ENCODE results near the gene PPP1R3E. TPM values are rescaled to one million over a fixed set of nuclear protein-coding genes. Genes with fewer than 3 reads are reported as not detected.

The PPP1R3E gene
- total and polyA plus RNA-seq, 11 donors: 2.1 to 11.4 (median 5.6) TPM

Other genes with a start within 250 kb of the PPP1R3E start
- 1 to 10 TPM in 8 of 9 donors, under 1 TPM in 1; 0.72 to 3.3 (median 1.9) TPM for gene CDH24, start 245.3 kb downstream of the PPP1R3E start, total RNA-seq
- gene CDH24, start 245.3 kb downstream of the PPP1R3E start, polyA plus RNA-seq: 1 to 10 TPM; 1.6 to 2.8 TPM
- gene ACIN1, start 207.7 kb downstream of the PPP1R3E start, total RNA-seq: 10 to 100 TPM; 42.0 to 91.2 (median 65.6) TPM
- gene ACIN1, start 207.7 kb downstream of the PPP1R3E start, polyA plus RNA-seq: 10 to 100 TPM; 46.2 to 71.5 TPM
- 10 to 100 TPM; 15.3 to 35.9 (median 29.6) TPM for gene C14orf119, start 207.4 kb downstream of the PPP1R3E start, total RNA-seq
- 10 to 100 TPM in 1 of 2 donors, 1 to 10 TPM in 1; 8.1 to 47.7 TPM for gene C14orf119, start 207.4 kb downstream of the PPP1R3E start, polyA plus RNA-seq
- gene CIROP, start 197.9 kb downstream of the PPP1R3E start, total RNA-seq: not detected
- not detected for gene CIROP, start 197.9 kb downstream of the PPP1R3E start, polyA plus RNA-seq
- under 1 TPM in 3 of 9 donors, not detected in 6; 0.18 to 0.32 (median 0.24) TPM for gene CEBPE, start 183.6 kb downstream of the PPP1R3E start, total RNA-seq
- gene CEBPE, start 183.6 kb downstream of the PPP1R3E start, polyA plus RNA-seq: not detected
- 10 to 100 TPM in 6 of 9 donors, 1 to 10 TPM in 3; 8.5 to 34.1 (median 14.2) TPM for gene SLC7A8, start 119.2 kb downstream of the PPP1R3E start, total RNA-seq
- gene SLC7A8, start 119.2 kb downstream of the PPP1R3E start, polyA plus RNA-seq: 10 to 100 TPM in 1 of 2 donors, 1 to 10 TPM in 1; 7.3 to 21.6 TPM
- gene RNF212B, start 64.9 kb downstream of the PPP1R3E start, total RNA-seq: not detected
- not detected for gene RNF212B, start 64.9 kb downstream of the PPP1R3E start, polyA plus RNA-seq
- 10 to 100 TPM in 5 of 9 donors, 1 to 10 TPM in 4; 7.7 to 13.0 (median 10.0) TPM for gene HOMEZ, start 16.7 kb downstream of the PPP1R3E start, total RNA-seq
- gene HOMEZ, start 16.7 kb downstream of the PPP1R3E start, polyA plus RNA-seq: 1 to 10 TPM; 6.2 to 9.2 TPM
- gene BCL2L2, start 4.0 kb upstream of the PPP1R3E start, total RNA-seq: 10 to 100 TPM; 30.0 to 40.3 (median 36.7) TPM
- gene BCL2L2, start 4.0 kb upstream of the PPP1R3E start, polyA plus RNA-seq: 10 to 100 TPM; 16.6 to 52.9 TPM
- gene PABPN1, start 18.6 kb upstream of the PPP1R3E start, total RNA-seq: 10 to 100 TPM; 23.7 to 85.1 (median 62.5) TPM
- 100 to 1,000 TPM in 1 of 2 donors, 10 to 100 TPM in 1; 48.6 to 102 TPM for gene PABPN1, start 18.6 kb upstream of the PPP1R3E start, polyA plus RNA-seq
- 10 to 100 TPM in 4 of 9 donors, 1 to 10 TPM in 5; 8.5 to 14.9 (median 9.9) TPM for gene SLC22A17, start 50.0 kb upstream of the PPP1R3E start, total RNA-seq
- 1 to 10 TPM; 7.2 to 9.7 TPM for gene SLC22A17, start 50.0 kb upstream of the PPP1R3E start, polyA plus RNA-seq
- gene EFS, start 62.3 kb upstream of the PPP1R3E start, total RNA-seq: 1 to 10 TPM; 1.4 to 5.0 (median 2.3) TPM
- gene EFS, start 62.3 kb upstream of the PPP1R3E start, polyA plus RNA-seq: 1 to 10 TPM; 2.2 to 2.4 TPM
- under 1 TPM in 1 of 9 donors, not detected in 8; 0.29 TPM for gene IL25, start 70.0 kb upstream of the PPP1R3E start, total RNA-seq
- not detected for gene IL25, start 70.0 kb upstream of the PPP1R3E start, polyA plus RNA-seq
- under 1 TPM in 5 of 9 donors, not detected in 4; 0.32 to 0.92 (median 0.64) TPM for gene CMTM5, start 74.2 kb upstream of the PPP1R3E start, total RNA-seq
- 1 to 10 TPM; 1.6 to 1.8 TPM for gene CMTM5, start 74.2 kb upstream of the PPP1R3E start, polyA plus RNA-seq
- 1,000 to 10,000 TPM in 4 of 9 donors, 100 to 1,000 TPM in 4, 10 to 100 TPM in 1; 76.8 to 4,027 (median 602) TPM for gene MYH6, start 105.4 kb upstream of the PPP1R3E start, total RNA-seq
- 1,000 to 10,000 TPM; 1,673 to 5,104 TPM for gene MYH6, start 105.4 kb upstream of the PPP1R3E start, polyA plus RNA-seq
- over 10,000 TPM in 7 of 9 donors, 1,000 to 10,000 TPM in 2; 6,202 to 23,825 (median 18,310) TPM for gene MYH7, start 132.8 kb upstream of the PPP1R3E start, total RNA-seq
- gene MYH7, start 132.8 kb upstream of the PPP1R3E start, polyA plus RNA-seq: over 10,000 TPM in 1 of 2 donors, 100 to 1,000 TPM in 1; 727 to 12,111 TPM
- 10 to 100 TPM; 16.5 to 23.4 (median 18.7) TPM for gene NGDN, start 166.8 kb upstream of the PPP1R3E start, total RNA-seq
- gene NGDN, start 166.8 kb upstream of the PPP1R3E start, polyA plus RNA-seq: 10 to 100 TPM; 17.8 to 43.4 TPM
- gene ZFHX2, start 248.9 kb upstream of the PPP1R3E start, total RNA-seq: 1 to 10 TPM in 3 of 9 donors, under 1 TPM in 6; 0.47 to 2.3 (median 0.88) TPM
- under 1 TPM; 0.24 to 0.88 TPM for gene ZFHX2, start 248.9 kb upstream of the PPP1R3E start, polyA plus RNA-seq

All from heart left ventricle (tissue), 11 donors.